NCI-H187 (cell line): ENCODE measurements around the gene AKT2.

Experiments
- DNase-seq, 2 experiments: peaks; one replicate each; lab custom pipeline; 2025; lab: John Stamatoyannopoulos, UW

The AKT2 gene

DNA sequence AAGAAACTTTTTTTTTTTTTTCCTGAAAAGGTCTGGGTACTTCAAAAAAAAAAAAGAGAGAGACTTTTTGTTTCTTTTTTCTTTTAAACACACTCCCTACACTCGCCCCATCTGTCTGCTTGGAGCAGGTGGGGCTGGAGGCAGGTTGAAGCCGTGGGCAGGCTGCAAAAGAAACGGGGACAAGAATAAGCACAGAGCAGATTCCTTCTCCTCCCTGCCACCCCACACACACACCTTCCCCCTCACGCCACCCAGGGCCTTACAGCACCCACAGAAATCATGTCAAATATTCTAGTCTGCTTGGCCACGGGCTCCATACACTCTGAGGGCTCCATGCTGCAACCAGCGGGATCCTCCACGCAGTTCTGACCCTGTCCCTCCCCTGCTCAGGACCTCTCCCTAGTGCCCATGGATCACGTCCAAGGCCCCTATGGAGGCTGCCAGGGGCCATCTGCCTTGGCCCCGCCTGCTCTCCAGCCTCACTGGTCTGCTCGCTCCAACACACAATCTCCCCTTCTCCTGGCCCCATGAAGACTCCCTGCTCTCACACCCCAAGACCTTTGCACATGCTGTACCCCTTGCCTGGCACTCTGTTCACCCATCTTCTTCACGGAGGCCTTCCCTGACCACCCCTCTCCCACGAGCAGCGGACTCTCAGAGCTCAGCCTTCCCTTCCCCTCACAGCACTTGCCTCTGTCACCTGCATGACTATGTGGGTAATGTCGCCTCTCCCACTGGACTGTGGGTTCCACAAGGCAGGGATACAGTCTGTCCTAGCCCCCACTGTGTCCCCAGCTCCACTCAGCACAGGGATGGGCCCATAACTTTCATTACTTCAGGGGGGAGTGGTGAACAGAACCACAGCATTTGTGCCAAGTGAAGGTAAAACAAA lies 11.4 kb downstream of the AKT2 start:
- no peak for DNase-seq

DNA sequence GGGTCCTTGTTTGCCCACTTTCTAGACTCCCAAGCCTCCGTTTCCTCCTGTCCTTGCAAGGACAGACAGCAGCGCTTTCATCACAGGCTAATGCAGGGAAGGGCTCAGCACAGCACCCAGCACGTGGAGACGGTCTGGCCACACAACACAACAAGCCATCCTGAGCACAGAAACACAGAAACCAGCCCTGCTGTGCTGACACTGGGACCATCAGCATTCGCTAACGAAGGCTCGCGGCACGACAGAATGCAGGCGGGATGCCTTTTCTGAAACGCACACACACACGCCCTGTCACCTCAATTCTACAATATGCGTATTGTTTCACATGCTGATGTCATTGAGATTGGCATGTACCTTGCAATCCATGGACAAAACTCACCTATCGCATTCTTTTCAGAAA lies 12.9 kb downstream of the AKT2 start:
- no peak for DNase-seq

DNA sequence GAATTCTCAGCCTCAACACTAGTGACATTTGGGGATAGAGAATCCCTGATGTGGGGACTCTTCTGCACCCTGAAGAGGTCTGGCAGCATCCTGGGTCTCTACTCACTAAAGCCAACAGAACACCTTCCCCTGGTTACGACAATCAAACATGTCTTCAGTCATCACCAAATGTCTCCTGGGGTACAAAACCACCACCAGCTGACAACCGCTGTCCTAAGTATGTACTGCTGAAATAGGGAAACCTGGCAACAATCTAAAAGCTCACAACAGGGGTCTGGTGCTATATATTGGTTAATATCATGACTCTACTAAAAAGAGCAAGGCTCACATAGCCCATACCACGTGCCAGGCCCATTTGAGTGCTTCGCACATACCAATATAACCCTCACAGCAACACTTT lies 13.4 kb downstream of the AKT2 start:
- DNase-seq, result no peak

DNA sequence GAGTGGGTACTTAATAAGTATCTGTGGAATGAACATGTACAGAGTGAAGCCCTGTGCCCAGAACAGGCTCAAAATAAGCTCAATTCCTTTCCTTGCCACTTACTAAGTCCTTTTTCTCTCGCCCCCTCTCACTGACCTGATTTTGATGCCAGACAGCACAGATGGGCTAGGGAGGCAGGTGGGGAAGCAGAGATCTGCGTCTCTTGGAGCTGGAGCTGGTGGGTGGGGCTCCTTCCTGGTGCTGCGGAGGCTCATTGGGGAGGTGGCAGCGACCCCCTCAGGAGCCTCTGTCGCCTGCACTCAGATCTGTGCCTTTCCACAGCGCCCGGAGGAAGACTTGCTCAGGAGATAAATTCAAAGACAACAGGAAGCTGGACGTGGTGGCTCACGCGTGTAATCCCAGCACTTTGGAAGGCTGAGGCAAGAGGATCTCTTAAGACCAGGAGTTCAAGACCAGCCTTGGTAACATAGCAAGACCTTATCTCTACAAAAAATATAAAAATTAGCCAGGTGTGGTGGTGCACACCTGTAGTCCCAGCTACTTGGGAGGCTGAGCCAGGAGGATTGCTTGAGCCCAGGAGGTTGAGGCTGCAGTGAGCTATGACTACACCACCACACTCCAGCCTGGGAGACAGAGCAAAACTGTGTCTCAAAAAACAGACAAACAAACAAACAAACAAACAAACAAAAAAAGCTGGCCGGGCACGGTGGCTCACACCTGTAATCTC lies 14.6 kb downstream of the AKT2 start:
- DNase-seq, result no peak

DNA sequence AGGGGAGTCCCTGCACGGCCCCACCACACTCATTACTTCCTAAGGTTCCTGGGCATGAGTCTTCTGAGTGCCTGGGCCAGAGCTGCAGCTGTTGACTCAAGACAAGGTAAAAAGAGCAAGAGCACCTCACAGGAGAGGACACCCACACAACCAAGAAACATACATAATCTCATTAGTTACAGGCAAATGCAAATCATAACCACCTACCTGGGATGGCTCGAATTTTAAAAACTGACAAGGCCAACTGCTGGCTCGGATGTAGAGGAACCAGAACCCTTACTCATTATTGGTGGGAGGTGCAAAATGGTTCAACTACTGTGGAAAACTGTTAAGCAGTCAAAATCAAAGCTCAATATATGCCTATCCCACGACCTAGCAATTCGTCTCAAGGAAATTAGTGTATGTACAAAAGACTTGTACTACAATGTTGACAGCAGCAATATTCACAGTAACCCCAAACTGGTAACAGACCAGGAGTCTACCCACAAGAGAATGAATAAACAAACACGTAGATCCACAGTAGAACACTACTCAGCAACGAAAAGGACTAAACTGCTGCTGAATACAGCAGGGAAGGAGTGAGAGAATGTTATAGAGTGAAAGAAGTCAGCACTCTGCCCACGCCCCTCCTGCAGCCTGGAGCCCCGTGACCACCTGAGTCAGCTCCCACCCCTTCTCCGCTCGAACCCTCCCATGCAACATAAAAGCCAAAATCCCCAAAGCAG lies 15.8 kb downstream of the AKT2 start:
- no peak for DNase-seq

DNA sequence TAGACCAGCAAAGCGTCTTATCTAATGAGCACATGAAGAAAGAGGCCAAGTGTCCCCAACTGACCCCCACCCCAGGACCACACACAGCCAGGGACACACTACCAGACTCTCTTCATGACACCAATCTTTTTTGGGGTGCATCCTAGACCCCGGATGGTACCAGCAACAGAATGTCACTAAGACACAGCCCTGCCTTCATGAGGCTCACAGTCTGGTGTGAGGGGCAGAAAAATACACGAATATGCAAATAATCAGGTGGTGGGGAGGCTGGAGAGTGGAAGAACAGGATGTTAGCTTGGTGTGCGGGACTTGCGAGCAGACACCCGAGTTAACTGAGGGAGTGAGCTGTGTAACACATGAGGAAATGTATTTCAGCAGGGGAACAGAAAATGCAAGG lies 17.5 kb downstream of the AKT2 start:
- DNase-seq, result no peak

DNA sequence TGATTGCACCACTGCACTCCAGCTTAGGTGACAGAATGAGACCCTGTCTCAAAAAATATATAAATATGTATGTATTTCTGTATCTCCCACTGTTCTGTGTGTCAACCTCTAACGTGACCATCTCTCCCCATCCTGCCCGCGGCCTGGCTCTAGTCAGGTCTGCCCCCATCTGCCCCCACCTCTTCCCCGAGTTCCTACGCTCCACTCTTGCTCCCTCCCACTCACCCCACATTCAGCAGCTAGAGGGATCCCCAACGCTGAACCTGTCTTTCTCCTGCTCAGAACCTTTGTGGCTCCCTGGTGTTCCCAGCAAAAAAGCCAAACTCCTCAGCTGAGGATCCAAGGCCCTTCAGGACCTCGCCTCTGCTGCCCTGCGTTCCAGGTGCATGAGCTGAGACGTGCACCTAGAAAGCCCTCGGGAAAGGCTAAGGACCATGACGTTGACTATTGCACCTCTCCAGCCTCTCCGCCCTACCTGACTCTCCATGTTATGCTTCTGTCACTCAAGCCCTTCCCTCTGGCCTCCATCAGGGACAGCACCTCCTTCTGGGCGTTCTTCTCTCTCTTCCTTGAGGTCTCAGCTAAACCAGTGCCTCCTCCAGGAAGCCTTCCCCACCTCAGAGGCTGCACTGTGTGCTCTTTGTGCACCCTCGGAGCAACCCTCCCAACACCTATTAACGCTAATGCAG lies 18.1 kb downstream of the AKT2 start:
- DNase-seq, result peak in 1 of 2 experiments; percentile 68

DNA sequence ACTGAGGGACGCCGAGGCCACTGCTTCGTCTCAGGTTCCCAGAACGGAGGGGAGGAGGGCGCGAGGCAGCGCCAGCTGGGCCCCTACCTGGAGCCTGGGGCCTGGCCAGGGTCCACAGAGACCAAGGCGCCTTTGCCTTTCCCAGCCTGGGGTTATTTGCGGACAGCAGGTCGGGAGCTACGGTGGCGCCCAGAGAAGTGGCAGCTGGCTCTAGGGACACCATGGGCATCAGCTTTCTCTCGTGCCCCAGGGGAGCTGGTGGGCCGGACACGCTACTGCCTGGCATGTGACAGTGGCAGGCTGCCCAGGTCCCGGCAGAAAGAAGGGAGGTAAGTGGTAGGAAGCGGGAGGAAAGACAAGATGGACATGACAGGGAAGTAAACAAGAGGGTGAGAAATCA lies 19.0 kb downstream of the AKT2 start:
- peak; percentile 20 to 25 for DNase-seq

DNA sequence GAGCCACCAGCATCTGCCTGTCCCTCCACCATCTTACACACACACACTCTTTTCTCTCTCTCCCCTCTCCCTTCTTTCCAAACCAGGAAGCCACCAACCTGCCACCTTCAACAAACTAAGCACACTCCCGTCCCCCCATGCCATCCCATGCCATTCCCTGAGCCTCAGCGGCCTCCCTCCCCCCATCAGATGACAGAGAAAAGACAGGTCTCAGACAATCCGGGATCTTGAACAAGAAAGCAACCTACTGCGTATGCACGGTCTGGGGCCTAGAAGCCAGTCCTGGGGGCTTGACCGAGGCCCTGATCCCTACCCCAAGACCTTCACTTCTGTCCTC lies 19.4 kb downstream of the AKT2 start:
- DNase-seq, result no peak

DNA sequence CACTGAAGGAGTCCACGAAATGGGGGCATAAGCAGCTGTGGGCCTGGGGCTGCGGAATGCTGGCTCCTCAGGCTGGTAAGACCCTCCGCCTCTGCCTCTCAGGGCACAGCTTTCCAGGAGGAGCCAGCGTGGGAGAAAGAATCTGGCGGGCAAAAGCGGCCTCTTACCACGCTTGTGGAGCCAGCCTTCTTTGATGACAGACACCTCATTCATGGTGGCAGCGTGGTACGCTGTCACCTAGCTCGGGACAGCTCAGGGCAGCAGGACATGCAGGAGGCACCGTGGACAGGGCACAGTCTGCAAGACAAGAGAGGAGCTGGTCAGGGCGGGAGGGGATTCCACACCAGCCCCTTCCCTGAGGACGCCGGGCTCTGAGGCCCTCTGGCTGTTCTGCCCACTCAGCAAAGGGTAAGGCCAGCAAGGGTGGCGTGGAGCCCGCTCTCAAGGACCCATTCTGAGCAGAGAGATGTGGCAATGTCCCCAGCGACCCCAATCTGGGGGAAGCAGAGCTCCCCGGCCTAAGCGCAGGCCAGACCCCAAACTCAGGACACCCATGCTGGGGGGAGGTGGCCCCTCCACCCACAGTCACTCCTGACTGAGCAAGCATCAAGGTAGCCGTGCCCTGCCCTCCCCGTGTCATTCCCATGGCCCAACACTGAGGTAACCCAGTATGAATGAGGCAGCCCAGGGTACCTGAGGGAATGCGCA lies 19.9 kb downstream of the AKT2 start:
- no peak for DNase-seq

DNA sequence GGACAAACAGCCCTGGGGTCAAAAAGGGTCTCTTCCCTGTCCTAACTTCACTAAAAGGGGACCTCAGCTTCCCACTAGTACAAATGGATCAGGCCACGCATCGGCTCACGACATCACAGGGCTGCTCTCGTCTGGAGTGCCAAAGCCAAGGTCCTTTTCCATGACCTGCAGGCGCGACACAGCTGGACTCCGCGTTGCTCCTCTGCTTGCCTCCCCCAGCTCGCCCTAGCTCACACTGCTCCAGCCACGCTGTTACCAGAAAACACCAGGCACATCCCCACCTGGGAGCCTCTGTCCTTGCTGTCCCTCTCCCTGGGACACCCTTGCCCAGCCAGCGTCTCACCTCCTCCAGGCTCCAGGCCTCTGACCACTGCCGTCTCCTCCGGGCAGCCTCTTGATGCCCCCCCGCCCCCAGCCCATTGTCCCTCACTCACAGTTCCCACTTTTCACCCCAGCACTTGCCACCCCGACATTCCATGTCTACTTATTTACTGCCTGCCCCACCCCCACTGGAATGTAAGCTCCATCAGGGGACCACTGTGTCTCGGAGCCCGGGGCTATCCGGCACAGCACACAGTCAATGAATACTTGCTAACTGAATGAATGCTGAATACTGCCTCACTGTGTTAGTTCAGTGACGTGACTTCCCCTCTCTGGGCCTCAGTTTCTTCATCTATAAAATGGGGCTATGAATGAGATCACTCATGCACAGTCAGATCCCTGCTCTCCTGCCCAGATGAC lies 20.7 kb downstream of the AKT2 start:
- no peak for DNase-seq

DNA sequence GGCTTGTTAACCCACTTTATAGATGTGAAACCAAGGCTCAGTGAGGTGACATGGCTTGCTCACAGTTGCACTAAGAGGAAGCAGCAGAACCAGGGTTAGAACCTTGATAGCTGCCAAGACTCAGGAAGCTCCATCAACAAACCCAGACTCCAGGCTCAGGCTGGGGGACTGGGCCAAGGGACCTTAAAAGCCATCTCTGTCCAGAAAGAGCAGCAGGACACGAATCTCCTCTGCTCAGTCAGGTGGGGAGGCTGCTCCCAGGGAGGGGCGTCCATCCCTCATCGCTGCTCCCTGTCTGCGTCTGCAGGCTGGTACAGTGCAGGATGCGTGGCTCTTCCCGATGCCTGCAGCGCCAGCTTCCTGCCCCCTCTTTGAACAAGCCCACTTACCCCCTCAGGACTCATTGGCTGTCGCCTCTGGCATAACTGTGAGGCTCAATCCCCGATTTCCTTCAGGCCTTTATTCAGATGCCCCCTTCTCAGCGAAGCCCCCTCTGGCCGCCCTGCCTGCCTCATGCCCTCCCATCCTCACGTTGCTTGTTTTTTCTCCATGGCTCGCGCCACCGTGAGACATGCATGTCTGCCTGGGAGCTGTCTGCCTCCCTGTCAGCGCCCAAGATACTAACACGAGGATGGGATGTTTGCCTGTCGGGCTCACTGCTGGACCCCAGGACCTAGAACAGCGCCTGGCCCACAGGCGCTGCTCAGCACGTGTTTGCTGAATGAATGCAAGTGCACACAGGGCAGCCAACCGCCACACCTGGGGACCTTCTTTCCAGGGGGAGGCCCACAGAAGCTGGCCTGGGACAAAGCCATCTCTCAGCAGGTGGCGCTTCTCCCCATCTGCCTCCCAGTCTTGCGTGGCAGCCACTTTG lies 21.5 kb downstream of the AKT2 start:
- DNase-seq, result no peak

DNA sequence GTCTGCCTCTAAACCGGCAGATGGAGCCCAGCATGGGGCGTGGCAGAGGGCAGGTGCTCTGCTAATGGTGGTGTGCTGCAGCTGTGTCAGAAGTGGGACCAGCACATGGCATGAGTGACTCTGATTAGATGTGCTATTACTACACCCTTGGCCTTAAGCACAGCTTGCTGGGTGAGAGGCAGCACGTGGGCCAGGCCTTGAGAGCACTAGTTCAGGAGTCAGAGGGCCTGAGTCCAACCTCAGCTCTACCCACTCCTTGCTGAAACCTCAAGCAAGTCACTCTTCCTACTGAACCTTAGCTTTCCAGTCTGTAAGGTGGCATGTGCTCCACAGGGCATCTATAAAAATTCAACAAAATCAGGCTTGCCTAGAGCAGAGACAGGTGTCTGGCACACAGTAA lies 22.7 kb downstream of the AKT2 start:
- peak in 1 of 2 experiments; percentile 22 for DNase-seq

DNA sequence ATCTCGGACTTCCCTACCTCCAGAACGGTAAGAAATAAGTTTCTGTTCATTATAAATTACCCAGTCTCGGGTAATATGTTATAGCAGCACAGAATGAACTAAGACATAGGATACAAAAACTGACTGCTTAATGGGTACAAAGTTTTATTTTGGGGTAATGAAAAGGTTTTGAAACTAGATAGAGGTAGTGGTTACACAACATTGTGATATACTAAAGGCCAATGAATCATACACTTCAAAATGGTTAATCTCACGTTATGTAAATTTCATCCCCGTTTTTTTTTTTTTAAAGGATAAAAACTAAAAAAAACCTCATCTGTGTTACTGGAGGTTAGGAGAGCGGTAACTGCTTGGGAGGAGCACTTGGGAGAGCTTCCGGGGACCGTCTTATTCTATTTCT lies 23.5 kb downstream of the AKT2 start:
- DNase-seq, result no peak

DNA sequence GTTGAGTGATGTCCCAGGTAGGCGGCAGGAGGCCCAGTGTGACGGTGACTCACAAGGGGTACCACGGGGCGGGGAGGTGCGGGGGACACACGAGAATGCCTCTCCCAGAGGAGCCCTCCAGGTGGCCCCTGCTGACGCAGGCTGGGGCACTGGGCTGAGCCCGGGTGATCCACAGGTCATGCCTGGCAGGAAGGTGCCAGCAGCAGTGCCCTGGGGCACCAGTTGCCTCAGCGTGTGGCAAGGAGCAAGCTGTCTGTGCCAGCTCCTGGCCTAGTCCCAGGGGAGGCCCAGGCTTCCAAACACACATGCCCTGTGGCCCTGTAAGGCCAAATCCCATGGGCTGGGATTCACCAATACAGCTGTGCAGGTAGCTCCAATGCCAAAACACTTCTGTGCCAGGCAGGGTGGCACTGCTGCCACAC lies 28.0 kb downstream of the AKT2 start:
- DNase-seq, result no peak

DNA sequence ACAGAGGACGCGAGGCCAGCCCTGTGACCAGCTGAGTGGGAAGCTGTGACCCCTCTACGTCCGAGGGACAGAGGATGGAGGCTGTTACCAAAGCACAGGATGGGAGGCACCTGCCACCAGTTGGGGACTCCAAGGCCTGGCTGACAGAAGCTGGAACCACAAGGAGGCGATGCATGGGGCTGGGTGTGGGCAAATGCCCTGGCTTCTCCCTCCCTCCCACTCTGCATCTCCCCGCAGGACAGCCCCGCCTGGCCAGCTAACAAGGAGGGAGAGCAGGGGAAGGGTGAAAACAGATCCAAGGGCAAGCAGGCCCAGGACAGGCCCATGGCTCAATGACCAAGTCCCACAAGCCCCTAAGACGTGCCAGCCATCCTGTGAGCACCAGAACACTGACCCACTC lies 28.6 kb downstream of the AKT2 start:
- no peak for DNase-seq

DNA sequence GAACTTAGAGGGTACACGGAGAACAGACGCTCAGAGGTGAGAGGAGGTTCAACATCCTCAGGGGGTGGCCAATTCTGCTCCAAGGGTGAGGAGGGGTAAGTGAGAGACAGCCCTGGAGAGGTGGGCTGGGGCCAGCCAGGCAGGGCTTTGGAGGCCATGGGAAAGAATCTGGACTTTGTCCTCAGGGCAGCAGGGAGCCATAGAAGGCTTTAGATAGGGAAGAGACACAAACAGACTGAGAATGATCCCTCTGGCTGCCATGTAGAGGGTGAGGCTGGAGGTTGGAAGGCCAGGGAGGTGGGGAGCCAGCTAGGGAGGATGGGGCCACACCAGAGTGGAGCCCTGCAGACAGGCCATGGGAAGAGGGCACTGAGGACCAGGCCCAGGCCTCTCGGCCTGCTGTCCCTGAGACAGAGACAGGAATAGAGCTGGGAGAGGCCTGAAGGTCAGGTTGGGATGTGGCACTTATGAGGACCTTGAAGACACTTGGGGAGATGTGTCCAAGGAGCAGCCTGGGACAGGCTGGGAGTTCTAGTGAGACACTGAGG lies 29.5 kb downstream of the AKT2 start:
- DNase-seq, result no peak

DNA sequence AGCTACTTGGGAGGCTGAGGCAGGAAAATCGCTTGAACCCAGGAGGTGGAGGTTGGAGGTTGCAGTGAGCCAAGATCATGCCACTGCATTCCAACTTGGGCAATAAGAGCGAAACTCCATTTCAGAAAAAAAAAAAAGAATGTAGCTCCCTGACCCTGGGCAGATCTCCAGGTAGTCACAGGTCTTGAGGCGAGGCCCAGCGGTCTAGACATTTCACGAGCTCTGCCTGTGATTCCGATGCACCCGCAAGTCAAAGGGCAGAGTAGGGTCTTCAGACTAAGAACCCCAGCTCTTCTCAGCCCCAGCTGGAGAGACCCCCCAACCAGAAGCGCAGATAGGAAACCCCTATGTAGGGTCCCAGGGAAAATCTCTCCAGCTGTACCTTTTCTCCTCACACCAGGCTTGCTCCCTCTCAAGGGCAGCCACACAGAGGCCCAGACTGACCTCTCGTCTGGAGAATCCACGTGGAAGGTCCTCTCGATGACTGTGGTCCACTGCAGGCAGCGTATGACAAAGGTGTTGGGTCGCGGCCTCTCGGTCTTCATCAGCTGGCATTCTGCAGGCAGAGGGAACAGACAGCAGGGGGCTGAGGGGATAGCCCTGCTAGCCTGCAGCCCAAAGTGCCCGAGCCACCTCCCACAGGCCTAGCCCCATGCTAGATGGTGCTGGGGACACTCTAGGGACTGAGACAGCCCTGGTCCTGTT lies 30.3 kb downstream of the AKT2 start:
- no peak for DNase-seq

DNA sequence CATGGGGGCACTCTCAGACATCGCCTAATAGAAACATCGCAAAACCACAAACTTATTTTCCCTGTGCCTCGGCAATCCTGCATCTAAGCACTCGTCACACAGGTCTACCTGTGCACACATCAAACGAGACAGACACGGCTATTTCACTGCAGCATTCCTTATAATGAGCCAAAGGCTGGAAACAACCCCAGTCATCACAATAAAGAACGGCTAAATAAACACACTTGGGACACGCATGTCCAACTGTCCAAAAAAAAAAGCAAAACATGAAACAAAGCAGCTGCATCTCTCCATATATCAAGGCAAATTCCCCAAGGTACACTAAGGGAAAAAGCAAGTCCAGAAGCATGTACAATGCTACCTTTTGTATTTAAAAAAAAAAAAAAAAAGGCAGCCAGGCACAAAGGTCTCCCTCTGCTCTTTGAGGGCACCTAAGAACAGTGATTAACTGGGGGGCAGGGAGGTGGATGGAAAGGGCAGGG lies 31.5 kb downstream of the AKT2 start:
- no peak for DNase-seq
